GM13976 (cell line): ENCODE results near the gene SKI.

Experiments used
- DNase-seq: peaks from one replicate; pipeline ENCODE4 v3.0.0; 2012; ENCODE audit warnings: low spot score
- CTCF ChIP-seq: IDR thresholded peaks from 2 replicates; pipeline ENCODE4 v1.5.1; 2012; ENCODE audit warnings: borderline replicate concordance, mild to moderate bottlenecking; ENCODE audit not compliant: insufficient read depth; ENCODE audit errors: extremely low read depth, missing control alignments, control extremely low read depth
- in situ Hi-C: fragments of 300-500 bp; cut with MboI; formaldehyde crosslinking; loops from one replicate; pipeline ENCODE4 v1.12.0; 2022; ENCODE audit warnings: low sequenced_read_pairs, mixed read lengths, inconsistent platforms; ENCODE audit not compliant: unreplicated experiment

SKI gene

GRCh38 chr1:2188336-2188735, 39.8 kb upstream of the SKI start:
- DNase-seq: no peak
- in situ Hi-C loops: no loop called here
- no peak for TF ChIP-seq CTCF

GRCh38 chr1:2189459-2190425, 38.4 kb upstream of the SKI start:
- TF ChIP-seq CTCF: no peak
- in situ Hi-C loops: loop anchor here (5.0 kb wide), 1 partner anchor 188 kb away; no protein-coding TSS in a partner anchor

GRCh38 chr1:2190491-2190976, 37.6 kb upstream of the SKI start:
- no peak for TF ChIP-seq CTCF
- in situ Hi-C loops: loop anchor here (5.0 kb wide), 1 partner anchor 187 kb away; no protein-coding TSS in a partner anchor
- no peak for DNase-seq

More at GRCh38 chr1:2189459-2190425, 38.4 kb upstream of the SKI start:
- peak; percentile 93 for DNase-seq

GRCh38 chr1:2192031-2192995, 35.8 kb upstream of the SKI start:
- in situ Hi-C loops: loop anchor here (5.0 kb wide), 1 partner anchor 185 kb away; no protein-coding TSS in a partner anchor

GRCh38 chr1:2193514-2194281, 34.4 kb upstream of the SKI start:
- in situ Hi-C loops: loop anchor here (5.0 kb wide), 1 partner anchor 184 kb away; no protein-coding TSS in a partner anchor

More at GRCh38 chr1:2192031-2192995, 35.8 kb upstream of the SKI start:
- DNase-seq: no peak
- no peak for TF ChIP-seq CTCF

More at GRCh38 chr1:2193514-2194281, 34.4 kb upstream of the SKI start:
- no peak for DNase-seq
- TF ChIP-seq CTCF: no peak
